ENCODE data around the gene CDC25B. TPM values are rescaled to one million over a fixed set of nuclear protein-coding genes. Genes with fewer than 3 reads are reported as not detected.

CDC25B gene
- total and polyA plus RNA-seq, 2 of the 8 experiments (the other 6 are each of a cell fraction or from before 2014, with no cell fraction given), result 21.7 to 31.2 TPM

DNA sequence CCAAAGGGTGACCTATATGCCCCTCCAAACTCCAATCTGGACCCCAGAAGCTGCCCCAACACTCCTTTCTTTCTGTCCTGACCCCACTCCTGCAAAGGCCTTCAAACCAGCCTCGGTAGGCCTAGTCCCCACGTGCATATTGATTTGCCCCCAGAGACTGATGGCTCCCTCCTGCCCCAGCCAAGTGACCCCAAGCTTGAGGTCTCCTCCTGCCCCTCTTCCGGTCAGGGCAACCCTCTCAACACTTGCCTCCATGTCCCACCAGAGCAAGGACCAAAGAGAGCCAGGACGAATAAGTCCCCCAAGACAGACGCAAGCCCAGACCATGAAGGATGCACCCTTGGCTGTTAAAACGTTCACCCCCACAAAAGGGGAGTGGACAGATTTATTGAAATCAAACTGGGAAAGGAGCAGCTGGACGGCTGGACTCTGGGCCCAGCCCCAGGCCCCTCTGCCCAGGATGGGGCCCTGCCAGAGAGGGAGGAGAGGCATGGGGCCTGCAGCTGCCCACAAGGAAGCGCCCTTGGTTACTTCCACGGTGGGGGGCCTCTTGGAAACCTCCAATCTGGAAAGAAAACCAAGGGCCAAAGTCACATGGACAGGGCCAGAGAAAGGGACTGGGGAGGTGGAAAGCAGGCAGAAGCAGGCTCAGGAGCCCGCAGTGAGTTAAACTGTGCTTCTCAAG is 12.5 kb upstream of the CDC25B start:
- FAIRE-seq, result no peak
- H3K4me3 ChIP-seq (ENCODE audit: extremely low read depth in 1 of 4, insufficient read depth in 2 of 4, low read depth in 3 of 4, low read length in 4 of 4), result no peak overlapping the region

More for the DNA sequence above, 12.5 kb upstream of the CDC25B start:
- Histone ChIP-seq H2AFZ (ENCODE audit: low read length) (no peak overlapping the region), H3K18ac (ENCODE audit: extremely low read depth, low read length) (no peak overlapping the region), H2BK12ac (ENCODE audit: low read depth, low read length) (no peak overlapping the region), H4K8ac (ENCODE audit: extremely low read depth, insufficient read depth, low read length) (no peak overlapping the region), H4K20me1 (replicated peaks in 1 of 2; ENCODE audit: control insufficient read depth in 1 of 2, insufficient read depth in 2 of 2, low read length in 2 of 2) (peaks cover 7 to 11% of the 10 kb centered on the region in 2 experiments), H2BK120ac (replicated peaks; ENCODE audit: low read depth, low read length) (no peak overlapping the region), H2BK5ac (ENCODE audit: low read depth, low read length) (no peak overlapping the region), H3K14ac (ENCODE audit: insufficient read length) (no peak overlapping the region), H3K9ac (replicated peaks in 1 of 4; ENCODE audit: extremely low read depth in 1 of 4, low read depth in 3 of 4, low read length in 3 of 4) (no peak overlapping the region), H3K27me3 (replicated peaks in 1 of 4; ENCODE audit: control insufficient read depth in 3 of 4, extremely low read depth in 1 of 4, insufficient read depth in 3 of 4, low read length in 3 of 4) (peaks cover 0 to 16% (median 12%) of the 10 kb centered on the region in 4 experiments; a peak in 6 of 7 replicates), H2BK20ac (ENCODE audit: low read length) (no peak overlapping the region), H3K79me2 (ENCODE audit: control insufficient read depth in 1 of 2, insufficient read depth in 2 of 2, low read length in 2 of 2) (peaks cover 0 to 10% of the 10 kb centered on the region in 2 experiments; a peak in 1 of 4 replicates), H3K23me2 (ENCODE audit: low read depth, low read length) (peaks cover 6% of the 10 kb centered on the region; the same call in 1 of the 2 replicates), H2BK15ac (ENCODE audit: low read length) (no peak overlapping the region), H3K79me1 (ENCODE audit: low read depth, low read length) (peaks cover 11% of the 10 kb centered on the region), H3K4me1 (replicated peaks in 1 of 4; ENCODE audit: control insufficient read depth in 3 of 4, insufficient read depth in 4 of 4, low read length in 3 of 4) (peaks cover 0 to 17% (median 8%) of the 10 kb centered on the region in 4 experiments; a peak in 6 of 7 replicates), H3K9me3 (ENCODE audit: insufficient read depth in 2 of 2, low read depth in 1 of 2, low read length in 1 of 2) (no peaks in the 10 kb centered on the region), H3K56ac (replicated peaks; ENCODE audit: insufficient read length, low read depth, low read length) (no peak overlapping the region), H4K5ac (ENCODE audit: insufficient read length, low read depth, low read length) (no peak overlapping the region), H2AK5ac (ENCODE audit: low read depth, low read length) (no peak overlapping the region), H3K36me3 (ENCODE audit: control insufficient read depth in 2 of 4, insufficient read depth in 4 of 4, low read length in 3 of 4) (peaks cover 0 to 5% (median 0%) of the 10 kb centered on the region in 4 experiments; a peak in 2 of 8 replicates), H4K91ac (replicated peaks; ENCODE audit: insufficient read length, low read length) (no peak overlapping the region), H3K23ac (ENCODE audit: insufficient read length) (no peak overlapping the region), H3K4me2 (ENCODE audit: insufficient read depth in 1 of 2, low read depth in 2 of 2, low read length in 2 of 2) (no peak overlapping the region), H3K27ac (ENCODE audit: low read depth, low read length) (no peak overlapping the region), H3K4ac (replicated peaks; ENCODE audit: insufficient read length, low read depth, low read length) (no peak overlapping the region)
- 92% methylated on average over 9 of the region's 10 CpGs; no CpG with 5 or more reads in 1 of the 2 experiments for WGBS, 2 experiments (ENCODE audit: extremely low coverage in 1 of 2, insufficient coverage in 1 of 2, insufficient read length in 1 of 2, insufficient replicate concordance in 2 of 2, low coverage in 1 of 2, low lambda C conversion rate in 2 of 2, missing lambda C conversion rate in 1 of 2)
- POLR2A ChIA-PET (ENCODE audit: partially characterized antibody), result interaction anchor here (0.9 to 3.9 kb wide), 6 partner anchors 16 to 144 kb away, joined by 3 to 20 read pairs (median 3); partner anchors contain the start of genes ADISSP and AP5S1
- CTCF ChIA-PET (ENCODE audit: partially characterized antibody), result interaction anchor here (1.2 to 9.5 kb wide), 2 partner anchors 31 to 33 kb away, joined by 3 to 128 read pairs; partner anchors contain the start of gene AP5S1
- no peak for DNase-seq (ENCODE audit: low read depth in 1 of 2, low spot score in 2 of 2)
- no peak for TF ChIP-seq SIX5 (IDR thresholded peaks at IDR 0.05; ENCODE audit: low read depth, low read length)
- TF ChIP-seq TEAD4 (IDR thresholded peaks at IDR 0.05; ENCODE audit: low read depth, low read length), result no peak

Data from H1 (cell line).